T-helper 17 cell (primary cell): ENCODE results near the gene RBM19. TPM values are rescaled to one million over a fixed set of nuclear protein-coding genes. Genes with fewer than 3 reads are reported as not detected.

ENCODE experiments used
- ATAC-seq: fragments of 150-1000 bp; cut with Tn5 transposase; 2 replicates; pipeline ENCODE4 v1.10.0; 2021; ENCODE audit warnings: mild to moderate bottlenecking, moderate library complexity
- DNase-seq, 3 donors: peaks; one replicate each; pipeline versions ENCODE4 v3.0.0 to v3.0.0-alpha.2; 2020 to 2021
- H3K9me3 ChIP-seq: one replicate; pipeline ENCODE4 v1.7.0; 2013; ENCODE audit warnings: low read length, mild to moderate bottlenecking; ENCODE audit not compliant: control insufficient read depth, poor library complexity, severe bottlenecking
- H3K27ac Mint-ChIP-seq: one replicate; pipeline ENCODE4 v1.8.0; 2022; ENCODE audit warnings: mild to moderate bottlenecking, moderate library complexity, mixed read lengths
- H3K27me3 Mint-ChIP-seq: one replicate; pipeline ENCODE4 v1.8.0; 2022; ENCODE audit warnings: mixed read lengths
- H3K36me3 Mint-ChIP-seq: one replicate; pipeline ENCODE4 v1.8.0; 2022; ENCODE audit warnings: low read depth, mixed read lengths
- H3K4me1 Mint-ChIP-seq: one replicate; pipeline ENCODE4 v1.8.0; 2022; ENCODE audit warnings: mild to moderate bottlenecking, mixed read lengths
- H3K4me3 Mint-ChIP-seq: one replicate; pipeline ENCODE4 v1.8.0; 2022; ENCODE audit warnings: mild to moderate bottlenecking, moderate library complexity, mixed read lengths
- total RNA-seq, 4 donors: library from RNA in 2 of 4; stranded (reverse) in 2 of 4; gene quantifications; one replicate each; pipeline ENCODE4 v1.2.3 and lab custom pipeline; 2022 to 2026

Gene RBM19, protein sequence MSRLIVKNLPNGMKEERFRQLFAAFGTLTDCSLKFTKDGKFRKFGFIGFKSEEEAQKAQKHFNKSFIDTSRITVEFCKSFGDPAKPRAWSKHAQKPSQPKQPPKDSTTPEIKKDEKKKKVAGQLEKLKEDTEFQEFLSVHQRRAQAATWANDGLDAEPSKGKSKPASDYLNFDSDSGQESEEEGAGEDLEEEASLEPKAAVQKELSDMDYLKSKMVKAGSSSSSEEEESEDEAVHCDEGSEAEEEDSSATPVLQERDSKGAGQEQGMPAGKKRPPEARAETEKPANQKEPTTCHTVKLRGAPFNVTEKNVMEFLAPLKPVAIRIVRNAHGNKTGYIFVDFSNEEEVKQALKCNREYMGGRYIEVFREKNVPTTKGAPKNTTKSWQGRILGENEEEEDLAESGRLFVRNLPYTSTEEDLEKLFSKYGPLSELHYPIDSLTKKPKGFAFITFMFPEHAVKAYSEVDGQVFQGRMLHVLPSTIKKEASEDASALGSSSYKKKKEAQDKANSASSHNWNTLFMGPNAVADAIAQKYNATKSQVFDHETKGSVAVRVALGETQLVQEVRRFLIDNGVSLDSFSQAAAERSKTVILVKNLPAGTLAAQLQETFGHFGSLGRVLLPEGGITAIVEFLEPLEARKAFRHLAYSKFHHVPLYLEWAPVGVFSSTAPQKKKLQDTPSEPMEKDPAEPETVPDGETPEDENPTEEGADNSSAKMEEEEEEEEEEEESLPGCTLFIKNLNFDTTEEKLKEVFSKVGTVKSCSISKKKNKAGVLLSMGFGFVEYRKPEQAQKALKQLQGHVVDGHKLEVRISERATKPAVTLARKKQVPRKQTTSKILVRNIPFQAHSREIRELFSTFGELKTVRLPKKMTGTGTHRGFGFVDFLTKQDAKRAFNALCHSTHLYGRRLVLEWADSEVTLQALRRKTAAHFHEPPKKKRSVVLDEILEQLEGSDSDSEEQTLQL
- total RNA-seq (10 to 100 TPM; 52.9 to 63.0 TPM), total RNA-seq (lab: John Stamatoyannopoulos, UW) (96.2 to 111 reads per million in 2 donors)

DNA sequence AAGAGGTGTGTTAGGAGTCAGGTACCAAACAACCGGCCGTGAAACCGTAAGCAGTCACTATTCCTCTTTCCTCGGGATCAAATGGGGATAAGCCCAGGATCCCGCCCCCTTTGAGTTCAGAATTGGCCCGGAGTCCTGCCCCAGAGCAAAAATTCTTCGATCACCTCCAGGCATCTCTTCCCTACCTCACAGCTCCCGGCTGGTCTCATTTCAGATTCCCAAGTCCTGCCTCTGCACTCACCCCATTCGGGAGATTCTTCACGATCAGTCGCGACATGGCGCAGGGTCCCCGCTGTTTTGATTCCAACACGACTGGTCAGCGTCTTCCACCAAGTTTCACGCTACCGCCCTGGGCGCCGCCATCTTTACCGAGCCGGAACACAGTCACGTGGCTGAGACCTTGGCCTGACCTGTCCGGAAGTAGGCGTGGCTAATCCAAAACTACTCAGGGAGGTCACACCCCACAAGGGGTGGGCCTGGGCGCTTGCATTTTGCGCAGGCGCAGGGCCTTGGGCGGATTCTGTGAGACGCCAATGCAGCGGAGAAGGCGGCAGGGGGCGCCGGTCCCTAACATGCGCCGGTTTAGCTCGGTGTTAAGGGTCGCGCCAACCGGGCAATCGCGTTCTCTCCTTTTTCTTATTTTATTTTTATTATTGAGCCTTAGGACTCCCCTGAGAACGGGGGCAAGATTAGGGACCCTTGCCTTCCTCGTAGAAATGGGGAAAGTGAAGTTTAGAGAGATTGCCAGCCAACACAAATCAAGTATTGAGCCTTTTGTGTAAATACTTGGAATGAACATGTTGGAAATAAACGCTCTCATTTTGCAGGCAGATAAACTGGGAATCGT is at the start of gene RBM19:
TSS of gene RBM19 (minus strand) at position 375 of the 847 bp plus-strand sequence. CDS start at position 277, 98 bp downstream.
- H3K4me1 Mint-ChIP-seq: peaks cover 40% of the 10 kb centered on the region
- H3K9me3 ChIP-seq: no peaks in the 10 kb centered on the region
- ATAC-seq: peak; percentile 98

DNA sequence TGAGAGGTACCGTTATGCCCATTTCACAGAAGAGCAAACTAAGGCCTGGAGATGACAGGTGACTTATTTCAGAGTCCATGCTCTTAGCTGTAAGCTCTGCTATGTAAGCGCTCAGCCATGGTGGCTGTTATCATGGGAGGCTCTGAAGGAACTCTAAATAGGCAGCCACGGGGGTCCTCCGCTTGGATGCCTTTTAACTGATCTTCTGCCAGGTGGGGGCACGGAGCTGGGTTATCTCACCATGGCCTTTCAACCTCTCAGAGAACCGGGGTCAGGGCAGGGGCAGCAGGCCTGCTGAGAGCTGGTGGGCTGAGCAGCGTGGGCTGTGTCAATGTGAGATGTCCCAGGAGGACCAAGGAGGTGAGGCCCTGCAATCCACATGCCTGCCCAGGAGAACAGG is 49.7 kb upstream of the RBM19 start:
- H3K4me3 Mint-ChIP-seq: no peak overlapping the region
- H3K27me3 Mint-ChIP-seq: peaks cover 40% of the 10 kb centered on the region
- no peaks in the 10 kb centered on the region for H3K36me3 Mint-ChIP-seq
- peaks cover 2% of the 10 kb centered on the region for H3K4me1 Mint-ChIP-seq
- DNase-seq: no peak
- ATAC-seq: no peak
- H3K27ac Mint-ChIP-seq: no peak overlapping the region
- no peaks in the 10 kb centered on the region for H3K9me3 ChIP-seq

More for the DNA sequence above, at the start of gene RBM19:
- Mint-ChIP-seq H3K4me3 (peak within 1 kb of the TSS; percentile 100), H3K27ac (peak within 1 kb of the TSS; percentile 97), H3K36me3 (peaks cover 7% of the 10 kb centered on the region), H3K27me3 (no peaks in the 10 kb centered on the region)
- DNase-seq: peak; percentile 92 to 95 (median 93)

DNA sequence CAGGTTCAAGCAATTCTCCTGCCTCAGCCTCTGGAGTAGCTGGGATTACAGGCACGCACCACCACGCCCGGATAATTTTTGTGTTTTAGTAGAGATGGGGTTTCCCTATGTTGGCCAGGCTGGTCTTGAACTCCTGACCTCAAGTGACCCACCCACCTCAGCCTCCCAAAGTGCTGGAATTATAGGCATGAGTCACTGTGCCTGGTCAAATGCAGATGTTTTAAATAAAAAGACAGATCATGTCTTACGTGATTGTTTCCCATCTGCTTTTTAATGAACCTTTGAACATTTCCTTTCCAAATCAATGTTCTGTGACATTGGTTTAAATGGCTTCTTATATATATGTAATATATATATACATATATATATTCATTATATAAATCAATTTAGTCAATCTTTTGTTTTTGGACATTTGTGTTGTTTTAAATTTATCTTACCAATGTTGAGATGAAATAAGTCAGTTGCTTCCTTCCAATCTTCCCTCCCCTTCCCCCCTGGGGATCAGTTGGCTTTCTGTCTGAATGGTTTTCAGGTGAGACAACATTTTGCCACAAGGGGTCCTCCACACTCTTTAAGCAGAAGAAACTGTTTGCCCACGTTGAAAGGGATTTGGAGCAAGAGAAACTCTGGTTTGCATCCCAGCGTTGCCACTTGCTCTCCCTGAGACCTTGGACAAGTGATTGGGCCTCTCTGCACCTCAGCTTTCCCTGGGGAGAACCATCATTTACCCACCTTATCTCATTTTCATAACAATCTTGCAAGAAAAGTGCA is 47.6 kb upstream of the RBM19 start:
- DNase-seq (no peak), ATAC-seq (no peak)
- Mint-ChIP-seq H3K27ac (no peak overlapping the region), H3K36me3 (no peaks in the 10 kb centered on the region), H3K4me1 (peaks cover 2% of the 10 kb centered on the region), H3K27me3 (peaks cover 38% of the 10 kb centered on the region), H3K4me3 (no peak overlapping the region)
- H3K9me3 ChIP-seq: no peaks in the 10 kb centered on the region

DNA sequence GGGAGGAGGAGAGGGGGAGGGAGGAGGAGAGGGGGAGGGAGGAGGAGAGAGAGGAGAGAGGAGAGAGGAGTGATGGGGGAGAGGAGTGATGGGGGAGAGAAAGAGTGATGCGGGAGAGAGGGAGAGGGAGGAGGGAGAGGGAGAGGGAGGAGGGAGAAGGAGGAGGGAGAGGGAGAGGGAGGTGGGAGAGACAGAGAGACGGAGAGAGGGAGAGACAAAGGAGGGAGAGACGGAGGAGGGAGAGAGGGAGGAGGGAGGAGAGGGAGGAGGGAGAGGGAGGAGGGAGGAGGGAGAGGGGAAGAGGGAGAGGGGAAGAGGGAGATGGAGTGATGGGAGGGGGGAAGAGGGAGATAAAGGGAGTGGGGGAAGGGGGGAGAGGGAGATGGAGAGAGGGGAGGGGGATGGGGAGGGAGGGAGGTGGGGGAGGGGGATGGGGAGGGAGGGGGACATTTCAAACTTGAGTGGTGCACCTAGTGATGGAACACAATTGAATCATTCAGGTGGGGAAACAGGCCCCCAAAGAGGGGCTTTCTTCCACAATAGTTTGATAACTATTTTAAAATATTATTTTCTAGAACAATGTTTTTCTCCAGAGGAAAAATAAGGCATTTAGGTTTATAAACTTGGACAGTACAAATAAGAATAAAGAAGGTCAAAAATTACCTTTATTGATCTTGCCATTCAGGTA is 46.8 kb upstream of the RBM19 start:
- ATAC-seq (no peak), DNase-seq (no peak)
- H3K4me3 Mint-ChIP-seq: no peak overlapping the region
- H3K4me1 Mint-ChIP-seq: peaks cover 2% of the 10 kb centered on the region
- peaks cover 40% of the 10 kb centered on the region for H3K27me3 Mint-ChIP-seq
- no peaks in the 10 kb centered on the region for H3K36me3 Mint-ChIP-seq
- H3K9me3 ChIP-seq: no peaks in the 10 kb centered on the region
- no peak overlapping the region for H3K27ac Mint-ChIP-seq

DNA sequence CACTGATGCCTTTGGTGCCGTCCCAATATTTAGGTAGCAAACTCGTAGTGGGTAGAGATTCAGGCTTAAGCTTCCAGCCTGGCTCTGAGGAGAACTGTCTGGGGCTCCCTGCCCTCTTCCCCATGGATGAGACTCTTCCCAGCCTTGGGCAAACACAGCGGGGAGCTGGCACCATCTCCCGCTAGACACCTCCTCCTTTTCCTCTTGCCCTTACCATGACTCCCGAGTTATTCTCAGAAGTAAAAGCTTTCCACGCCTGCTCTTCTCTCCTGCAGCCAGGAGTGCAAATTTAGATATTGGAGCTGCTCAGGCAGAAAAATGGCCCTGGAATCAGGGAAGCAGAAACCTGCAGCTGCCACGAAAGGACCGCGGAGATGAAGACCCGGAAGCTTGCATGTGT is 45.6 kb upstream of the RBM19 start:
- H3K36me3 Mint-ChIP-seq: no peaks in the 10 kb centered on the region
- H3K9me3 ChIP-seq: no peaks in the 10 kb centered on the region
- peaks cover 2% of the 10 kb centered on the region for H3K4me1 Mint-ChIP-seq
- H3K27me3 Mint-ChIP-seq: peaks cover 47% of the 10 kb centered on the region
- H3K4me3 Mint-ChIP-seq: no peak overlapping the region
- DNase-seq (no peak), ATAC-seq (no peak)
- H3K27ac Mint-ChIP-seq: no peak overlapping the region

DNA sequence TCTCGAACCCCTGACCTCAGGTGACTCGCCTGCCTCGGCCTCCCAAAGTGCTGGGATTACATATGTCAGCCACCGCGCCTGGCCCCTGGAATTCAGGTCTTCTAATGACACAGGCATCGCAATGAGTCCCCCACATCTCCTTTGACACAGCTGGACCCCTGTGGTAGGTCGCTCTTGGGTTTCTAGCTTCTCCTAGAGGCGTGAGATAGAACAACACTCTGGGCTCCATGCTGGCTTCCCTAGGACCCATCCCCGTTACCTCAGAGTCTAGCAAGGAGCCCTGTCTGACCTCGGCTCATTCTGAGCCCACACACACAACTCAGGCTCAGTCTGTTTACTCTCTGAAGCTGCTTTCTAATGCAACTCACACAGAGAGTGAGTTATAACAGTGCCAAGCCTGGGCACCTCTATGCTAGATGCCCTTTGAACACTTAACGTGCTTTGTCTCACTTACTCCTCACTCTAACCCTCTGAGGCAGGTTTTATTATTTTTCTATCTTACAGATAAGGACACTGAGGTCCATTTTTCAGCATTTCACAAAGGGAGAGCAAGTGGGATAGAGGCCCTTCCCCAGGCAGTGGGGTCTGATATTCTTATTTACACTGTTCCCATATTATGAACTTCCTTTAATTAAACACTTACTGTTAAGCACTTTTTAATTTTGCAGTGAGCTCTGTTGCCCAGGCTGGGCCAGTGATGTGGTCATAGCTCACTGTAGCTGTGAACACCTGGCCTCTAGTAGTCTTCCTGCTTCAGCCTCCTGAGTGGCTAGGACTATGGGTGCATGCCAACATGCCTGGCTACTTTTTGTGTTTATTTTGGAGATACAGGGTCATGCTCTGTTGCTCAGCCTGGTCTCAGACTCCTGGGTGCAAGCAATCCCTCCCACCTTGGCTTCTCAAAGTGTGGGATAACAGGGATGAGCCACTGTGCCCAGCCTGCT is 40.6 kb upstream of the RBM19 start:
- Mint-ChIP-seq H3K4me3 (no peak overlapping the region), H3K27ac (no peak overlapping the region), H3K4me1 (no peaks in the 10 kb centered on the region), H3K36me3 (no peaks in the 10 kb centered on the region), H3K27me3 (peaks cover 46% of the 10 kb centered on the region)
- no peaks in the 10 kb centered on the region for H3K9me3 ChIP-seq
- DNase-seq (no peak), ATAC-seq (no peak)

DNA sequence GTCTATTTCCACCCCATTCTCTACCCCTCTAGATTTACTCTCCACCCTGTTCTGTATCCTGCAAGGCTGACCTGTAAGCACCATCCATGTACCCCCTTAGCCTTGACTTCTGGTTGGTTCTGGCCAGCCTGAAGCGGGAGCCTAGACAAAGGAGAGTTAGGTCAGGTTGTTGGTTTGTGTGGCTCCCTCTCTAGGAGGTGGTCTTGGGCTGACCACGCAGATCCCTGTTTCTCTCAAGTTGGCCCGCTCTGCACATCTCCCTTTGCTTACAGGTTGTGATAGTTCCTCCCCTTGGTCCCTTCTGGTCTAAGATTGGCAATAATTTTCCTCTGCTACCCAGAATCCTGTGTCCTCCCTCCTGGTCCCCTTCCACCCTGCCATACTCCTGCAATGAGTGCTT is 38.3 kb upstream of the RBM19 start:
- peaks cover 53% of the 10 kb centered on the region for H3K27me3 Mint-ChIP-seq
- H3K4me3 Mint-ChIP-seq: no peak overlapping the region
- ATAC-seq (no peak), DNase-seq (no peak)
- no peaks in the 10 kb centered on the region for H3K9me3 ChIP-seq
- H3K36me3 Mint-ChIP-seq: peaks cover 2% of the 10 kb centered on the region
- H3K27ac Mint-ChIP-seq: no peak overlapping the region
- no peaks in the 10 kb centered on the region for H3K4me1 Mint-ChIP-seq

DNA sequence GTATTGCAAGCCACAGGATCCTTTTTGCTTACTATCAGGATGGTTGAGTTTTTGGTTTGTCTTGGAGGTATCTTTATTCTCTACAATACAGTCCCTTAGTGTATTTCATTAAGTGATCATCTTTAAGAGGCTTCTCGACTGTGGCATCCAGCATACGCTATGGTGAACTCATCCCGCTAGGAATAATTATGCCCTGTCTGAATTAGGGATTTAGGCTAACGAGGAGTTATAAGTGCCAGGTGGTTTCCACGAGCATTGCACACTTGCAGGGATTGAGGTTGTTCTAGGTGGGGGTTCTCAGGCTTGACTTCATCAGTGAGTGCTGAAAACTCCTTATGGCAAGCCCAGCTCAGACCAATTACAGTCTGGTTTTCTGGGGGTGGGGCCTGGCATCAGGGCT is 37.2 kb upstream of the RBM19 start:
- Mint-ChIP-seq H3K4me3 (no peak overlapping the region), H3K4me1 (no peaks in the 10 kb centered on the region), H3K36me3 (peaks cover 2% of the 10 kb centered on the region), H3K27ac (no peak overlapping the region), H3K27me3 (peaks cover 51% of the 10 kb centered on the region)
- DNase-seq: no peak
- no peaks in the 10 kb centered on the region for H3K9me3 ChIP-seq
- no peak for ATAC-seq

DNA sequence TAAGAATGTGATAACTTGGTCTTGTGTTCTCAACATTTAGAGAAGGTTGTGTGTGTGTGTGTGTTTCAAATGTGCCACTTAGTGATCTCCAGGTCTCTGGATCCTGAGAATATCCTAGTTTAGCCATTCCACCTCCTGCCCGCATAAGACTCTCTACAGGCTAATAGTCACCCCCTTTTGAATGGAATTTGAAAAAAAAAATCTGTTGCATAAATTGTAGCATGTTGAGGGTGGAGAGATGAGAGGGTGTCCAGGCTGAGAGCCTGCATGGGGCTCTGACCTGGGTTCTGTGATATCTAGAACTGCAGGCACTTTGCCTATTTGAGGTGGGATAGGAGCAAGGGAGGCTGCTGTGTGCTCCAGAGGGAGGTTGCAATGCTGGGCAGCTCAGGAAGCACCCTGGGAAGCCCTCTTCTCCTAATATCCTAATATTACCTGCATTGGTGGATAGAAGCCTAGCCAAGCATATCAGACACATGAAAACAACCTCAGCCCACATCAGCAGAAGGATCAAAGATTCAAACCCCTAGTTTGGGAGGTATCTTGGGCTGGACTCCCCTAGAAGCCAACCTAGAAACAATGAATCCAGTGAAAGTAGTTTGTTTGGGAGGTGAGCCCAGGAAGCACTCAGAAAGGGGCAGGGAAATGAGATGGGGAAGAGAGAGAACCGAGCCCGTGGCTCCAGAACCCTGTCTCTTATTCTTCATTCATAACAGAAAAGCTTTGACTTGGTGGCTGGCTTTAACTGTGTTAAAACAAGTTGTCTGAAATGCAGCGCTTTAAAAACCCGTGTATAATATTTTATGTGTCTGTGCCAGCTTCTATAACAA is 35.6 kb upstream of the RBM19 start:
- no peak for ATAC-seq
- Mint-ChIP-seq H3K36me3 (peaks cover 2% of the 10 kb centered on the region), H3K27ac (no peak overlapping the region), H3K27me3 (peaks cover 42% of the 10 kb centered on the region), H3K4me1 (no peaks in the 10 kb centered on the region), H3K4me3 (no peak overlapping the region)
- H3K9me3 ChIP-seq: no peaks in the 10 kb centered on the region
- no peak for DNase-seq

DNA sequence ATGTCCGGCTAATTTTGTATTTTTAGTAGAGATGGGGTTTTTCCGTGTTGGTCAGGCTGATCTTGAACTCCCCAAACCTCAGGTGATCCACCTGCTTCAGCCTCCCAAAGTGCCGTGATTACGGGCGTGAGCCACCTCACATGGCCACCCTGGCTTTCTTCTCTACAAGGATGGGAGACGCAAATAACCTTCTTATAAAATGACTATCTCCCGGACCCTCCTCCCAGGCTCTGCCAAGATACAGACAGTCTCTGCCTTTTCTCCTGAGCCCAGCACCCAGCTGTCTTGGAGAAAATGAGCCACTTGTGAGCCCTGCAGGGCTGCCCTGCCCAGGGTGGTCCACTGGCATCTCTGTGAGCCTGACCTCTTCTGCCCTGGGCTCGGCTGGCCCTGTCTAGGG is 34.7 kb upstream of the RBM19 start:
- DNase-seq (no peak), ATAC-seq (no peak)
- Mint-ChIP-seq H3K27me3 (peaks cover 45% of the 10 kb centered on the region), H3K4me3 (no peak overlapping the region), H3K36me3 (peaks cover 2% of the 10 kb centered on the region), H3K4me1 (no peaks in the 10 kb centered on the region), H3K27ac (no peak overlapping the region)
- no peaks in the 10 kb centered on the region for H3K9me3 ChIP-seq
